ENCODE measurements around the gene OGFR.

Gene OGFR

DNA sequence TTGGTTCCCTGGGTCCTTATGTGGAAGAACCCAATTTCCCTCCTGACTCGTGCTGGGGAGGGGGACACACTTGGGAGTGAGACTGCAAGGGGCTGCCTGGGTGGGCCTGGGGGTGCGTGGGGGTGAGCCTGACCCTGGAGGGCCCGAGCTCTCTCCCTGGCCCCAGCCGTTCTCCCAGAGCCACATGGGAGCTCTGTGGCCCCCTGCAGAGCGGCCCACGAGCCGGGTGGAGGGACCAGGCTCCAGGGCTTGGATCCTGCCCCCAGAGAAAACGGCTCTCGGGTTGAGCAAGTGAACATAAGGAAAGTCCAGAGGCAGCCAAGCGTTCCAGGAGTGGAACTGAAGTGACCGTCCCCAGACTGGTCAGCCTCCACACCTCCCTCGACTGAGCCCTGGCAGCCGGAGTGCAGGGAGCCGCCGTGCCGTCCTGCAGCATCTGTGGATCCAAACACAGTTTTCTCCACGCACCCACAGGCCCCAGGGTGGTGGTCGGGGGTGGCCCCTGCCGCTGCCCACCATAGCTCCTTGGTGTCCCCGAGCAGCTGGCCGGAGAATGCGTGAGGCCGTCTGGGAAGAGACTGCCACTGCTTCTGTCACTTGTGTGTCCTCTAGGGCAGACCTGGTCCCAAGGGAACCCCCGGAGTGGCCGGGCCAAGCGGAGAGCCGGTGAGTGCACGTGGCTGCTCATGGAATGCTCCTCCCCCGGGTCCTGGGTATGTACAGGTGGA is 22.8 kb downstream of the OGFR start:
- DNase-seq, result no peak

DNA sequence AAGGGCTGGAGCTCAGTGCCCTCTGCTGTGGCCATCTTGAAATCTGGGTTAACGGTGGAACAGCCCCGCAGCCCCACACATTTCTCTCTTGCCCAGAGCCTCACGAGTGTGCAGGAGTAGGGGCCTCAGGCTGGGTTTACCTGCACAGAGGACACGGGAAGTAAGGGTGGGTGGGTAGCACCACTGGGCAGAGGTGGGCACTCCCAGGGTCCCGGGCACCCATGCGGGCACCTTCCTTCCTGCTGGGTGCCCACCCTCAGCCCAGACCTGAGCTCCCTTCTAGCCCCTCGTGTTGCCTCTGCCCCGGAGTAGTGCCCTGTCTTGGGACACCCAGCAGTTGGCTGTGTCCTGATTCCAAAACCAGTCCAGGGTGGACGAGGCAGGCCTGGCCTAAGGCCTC is 23.4 kb downstream of the OGFR start:
- DNase-seq, result no peak

DNA sequence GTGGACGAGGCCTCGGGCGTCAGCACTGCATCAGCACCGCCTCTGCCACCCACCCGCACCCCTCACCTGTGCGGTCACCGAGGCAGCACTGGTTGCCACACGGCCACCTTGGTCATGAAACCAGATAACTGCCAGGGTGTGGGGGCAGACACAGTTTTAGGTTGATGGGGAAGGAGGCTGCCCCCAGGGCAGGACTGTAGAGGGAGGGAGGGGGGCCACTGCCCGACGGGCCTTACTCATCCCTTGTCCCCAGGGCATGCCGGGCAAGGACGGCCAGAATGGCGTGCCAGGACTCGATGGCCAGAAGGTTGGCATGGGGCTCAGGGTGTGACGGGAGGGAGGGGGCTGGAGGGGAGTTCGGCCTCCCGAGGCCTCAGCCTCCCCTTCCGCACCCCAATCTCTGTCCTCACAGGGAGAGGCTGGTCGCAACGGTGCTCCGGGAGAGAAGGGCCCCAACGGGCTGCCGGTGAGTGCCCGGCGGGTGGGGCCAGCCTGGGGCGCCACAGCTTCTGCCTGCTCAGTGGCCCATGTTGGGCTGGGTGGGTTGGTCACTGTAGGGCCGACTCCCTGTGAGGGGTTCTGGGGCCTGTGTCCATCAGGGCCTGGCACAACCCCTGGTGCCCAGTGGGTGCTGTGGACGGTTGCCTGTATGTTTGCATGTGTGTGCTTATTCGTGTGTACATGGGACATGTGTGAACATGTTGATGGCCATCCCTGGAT is 24.0 kb downstream of the OGFR start:
- no peak for DNase-seq

DNA sequence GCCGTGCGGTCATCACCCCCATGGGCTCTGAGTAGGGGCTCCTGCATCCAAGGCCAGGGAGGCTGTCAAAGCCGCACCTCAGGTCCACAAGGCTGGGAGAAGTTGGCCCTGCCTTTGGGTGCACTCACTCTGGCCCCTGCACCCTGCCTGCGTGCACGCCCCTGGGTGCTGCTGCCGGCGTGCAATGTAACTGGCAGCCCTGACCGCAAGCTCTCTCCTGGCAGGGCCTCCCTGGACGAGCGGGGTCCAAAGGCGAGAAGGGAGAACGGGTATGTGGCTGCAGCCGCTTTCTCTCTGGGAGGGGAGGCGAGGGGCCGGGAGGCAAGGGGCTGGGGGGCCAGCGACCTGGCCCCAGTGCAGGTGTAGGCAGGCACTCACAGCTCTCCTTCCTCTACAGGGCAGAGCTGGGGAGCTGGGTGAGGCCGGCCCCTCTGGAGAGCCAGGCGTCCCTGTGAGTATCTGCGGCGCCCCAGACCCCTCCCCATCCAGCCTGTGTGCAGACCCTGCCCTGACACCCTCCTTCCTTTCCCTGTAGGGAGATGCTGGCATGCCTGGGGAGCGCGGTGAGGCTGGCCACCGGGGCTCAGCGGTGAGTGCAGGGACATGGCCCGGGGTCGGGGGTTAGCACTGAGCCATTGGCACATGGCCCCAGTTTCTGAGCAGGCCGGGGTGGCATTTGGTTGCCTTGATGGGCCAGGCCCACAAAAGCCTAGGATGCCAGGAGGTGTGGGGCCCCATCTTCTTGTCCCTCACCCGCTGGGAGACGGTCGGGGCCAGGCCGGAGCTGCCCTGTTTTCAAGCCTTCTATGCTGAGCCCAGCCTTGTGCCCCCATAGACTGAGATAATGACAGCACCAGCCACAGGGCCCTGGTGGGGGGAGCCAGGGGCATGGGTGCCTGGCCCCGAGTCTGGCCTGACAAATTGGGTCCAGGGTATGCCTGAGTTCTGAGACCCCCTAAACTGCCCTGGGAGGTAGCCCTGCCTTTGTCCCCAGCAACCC is 24.9 kb downstream of the OGFR start:
- DNase-seq, result no peak

DNA sequence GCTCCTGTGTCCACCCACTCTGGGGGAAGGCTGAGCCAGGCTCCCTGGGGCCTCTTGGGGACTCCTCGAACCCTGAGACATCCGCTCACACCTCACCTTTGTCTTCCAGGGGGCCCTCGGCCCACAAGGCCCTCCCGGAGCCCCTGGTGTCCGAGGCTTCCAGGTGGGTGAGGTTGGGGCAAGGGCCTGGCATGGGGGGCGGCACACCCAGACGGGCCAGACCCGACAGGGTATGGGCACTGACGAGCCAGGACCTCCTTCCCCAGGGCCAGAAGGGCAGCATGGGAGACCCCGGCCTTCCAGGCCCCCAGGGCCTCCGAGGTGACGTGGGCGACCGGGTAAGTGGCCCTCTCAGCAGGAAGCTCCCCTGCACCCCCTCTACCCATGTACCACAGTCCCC is 25.6 kb downstream of the OGFR start:
- DNase-seq, result no peak

DNA sequence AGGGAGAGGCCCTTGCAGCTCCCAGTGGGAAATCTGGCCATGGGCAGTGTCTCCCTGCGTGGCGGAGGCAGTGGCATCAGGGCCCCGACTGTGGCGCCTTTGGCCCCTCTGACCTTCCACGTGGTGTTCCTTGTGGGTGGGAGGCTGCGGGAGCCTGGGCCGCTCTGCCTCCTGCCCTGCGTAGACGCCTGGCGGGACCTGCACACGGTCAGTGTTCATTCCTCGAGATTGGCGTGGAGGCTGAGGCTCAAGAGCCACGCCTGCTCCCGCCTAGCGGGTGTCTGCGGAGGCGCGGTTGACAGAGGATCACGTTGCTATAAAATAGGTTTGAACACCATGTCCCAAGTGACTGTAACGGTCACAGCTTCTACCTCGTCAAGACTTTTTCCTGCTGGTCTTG is 26.2 kb downstream of the OGFR start:
- DNase-seq, result no peak

DNA sequence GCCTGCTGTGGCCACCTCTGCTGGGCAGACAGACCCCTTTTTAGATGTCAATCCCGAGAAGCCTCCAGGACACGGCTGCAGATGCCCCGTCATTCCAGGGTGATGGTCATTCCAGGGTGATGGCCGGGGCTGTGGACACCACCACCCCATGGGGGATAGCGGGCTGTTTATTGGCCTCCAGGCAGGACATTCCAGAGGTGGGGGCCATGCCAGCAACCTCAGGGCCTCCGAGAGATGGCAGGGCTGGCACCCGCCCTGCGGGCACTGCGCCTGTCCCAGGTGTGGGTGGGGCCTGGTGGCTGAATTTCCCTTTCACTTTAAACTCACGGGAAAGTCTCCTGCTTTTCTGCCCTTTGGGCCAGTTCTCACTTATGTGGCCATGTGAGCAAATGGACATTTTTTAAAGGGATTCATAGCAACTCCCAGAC is 26.7 kb downstream of the OGFR start:
- no peak for DNase-seq

DNA sequence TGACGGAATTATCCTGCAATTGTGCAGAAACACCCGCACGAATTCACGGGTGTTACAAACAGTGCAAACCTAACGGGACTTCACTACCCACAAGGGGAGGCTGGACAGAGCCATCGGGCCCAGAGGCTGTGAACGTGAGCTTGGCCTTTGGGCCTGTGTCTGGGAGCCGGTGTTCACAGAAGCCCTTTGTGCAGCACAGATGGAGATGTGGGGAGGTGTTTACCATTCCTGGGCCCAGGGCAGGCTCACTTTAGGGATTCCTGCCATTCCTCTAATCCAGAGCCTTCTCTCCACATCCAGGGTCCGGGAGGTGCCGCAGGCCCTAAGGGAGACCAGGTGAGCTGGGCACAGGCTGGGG is 27.2 kb downstream of the OGFR start:
- DNase-seq, result no peak

DNA sequence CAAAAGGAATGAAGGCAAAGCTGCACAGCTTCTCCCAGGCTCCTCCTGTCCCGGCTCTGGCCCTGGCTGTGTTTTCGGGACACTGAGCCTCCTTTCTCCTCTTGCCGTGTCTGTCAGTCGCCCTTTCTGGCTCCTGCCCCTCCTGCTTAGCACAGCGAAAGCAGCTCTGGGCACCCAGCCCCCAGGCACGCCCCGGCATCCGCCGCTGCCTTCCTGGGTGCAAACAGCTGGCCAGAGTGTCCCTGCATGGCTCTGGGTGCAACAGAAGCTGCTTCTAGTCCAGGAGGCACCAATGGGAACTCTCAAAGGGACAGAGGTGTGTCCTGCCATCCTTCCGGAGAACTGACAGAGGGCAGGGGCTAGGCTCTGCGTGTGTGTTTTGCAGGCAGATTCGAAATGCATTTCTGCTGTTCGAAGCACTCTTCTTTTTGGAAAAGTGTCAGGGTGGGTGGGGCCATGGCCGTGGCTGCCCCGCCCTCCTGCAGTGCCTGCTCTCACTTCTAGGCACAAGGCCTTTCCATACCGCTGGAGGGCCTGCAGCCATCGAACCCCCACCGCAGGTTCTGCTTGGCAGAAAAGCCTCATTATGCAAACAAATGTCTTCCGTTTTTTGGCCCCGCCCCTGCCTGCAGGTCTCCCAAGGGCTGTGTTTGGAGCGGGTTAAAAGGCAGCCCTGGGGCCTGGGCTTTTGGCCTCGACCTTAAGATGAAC is 27.7 kb downstream of the OGFR start:
- DNase-seq, result peak; percentile 83

DNA sequence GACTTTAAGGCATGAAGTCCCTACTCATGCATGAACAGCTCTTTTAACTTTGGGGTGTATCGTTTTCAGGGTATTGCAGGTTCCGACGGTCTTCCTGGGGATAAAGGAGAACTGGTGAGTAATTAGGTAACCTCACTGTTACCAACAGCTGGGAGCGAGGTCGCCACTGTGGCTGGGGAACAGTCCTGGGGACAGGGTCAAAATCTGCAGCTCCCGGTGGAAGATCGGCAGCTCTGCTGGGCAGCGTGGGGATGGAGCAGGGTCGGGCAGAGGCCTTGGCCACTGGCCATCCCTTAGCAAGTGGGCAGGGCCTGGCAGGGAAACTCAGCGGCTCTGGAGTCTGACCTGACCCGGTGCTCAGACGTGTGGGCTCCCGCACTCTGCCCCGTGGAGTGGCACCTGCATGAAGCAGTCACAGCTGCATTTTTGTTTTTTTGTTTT is 28.3 kb downstream of the OGFR start:
- no peak for DNase-seq

DNA sequence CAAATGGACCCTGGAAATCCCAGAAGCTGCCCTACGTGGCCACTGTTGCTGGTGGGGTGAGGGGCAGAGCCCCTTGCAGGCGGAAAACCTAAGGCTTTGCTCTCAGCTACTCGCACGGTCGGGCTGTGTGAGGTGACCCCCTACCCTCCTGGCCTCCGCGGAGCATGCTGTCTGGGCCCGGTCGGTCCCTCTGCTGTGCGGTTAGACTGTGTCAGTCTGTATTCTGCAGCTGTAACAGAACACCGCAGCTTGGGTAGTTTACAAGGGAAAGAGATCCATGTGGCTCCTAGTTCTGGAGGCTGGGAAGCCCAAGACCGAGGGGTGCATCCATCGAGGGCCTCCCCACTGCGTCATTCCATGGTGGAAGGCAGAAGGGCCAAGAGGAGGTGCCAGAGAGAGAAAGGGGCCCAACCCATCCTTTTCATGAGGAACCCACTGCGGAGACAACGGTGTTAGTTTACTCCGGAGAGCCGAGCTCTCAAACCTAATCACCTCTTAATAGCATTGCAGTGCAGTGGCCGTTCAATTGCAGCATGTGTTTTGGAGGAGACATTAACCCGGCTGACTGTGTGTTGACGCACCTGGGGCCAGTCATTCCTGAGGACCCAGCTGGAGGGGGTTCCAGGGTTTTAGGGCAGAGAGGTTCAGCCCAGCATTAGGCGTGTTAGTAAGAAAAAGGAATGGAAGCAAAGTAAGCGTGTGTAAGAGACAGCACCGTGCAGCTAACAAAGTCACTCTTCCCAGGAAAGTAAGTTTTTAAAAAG is 30.5 kb downstream of the OGFR start:
- no peak for DNase-seq

DNA sequence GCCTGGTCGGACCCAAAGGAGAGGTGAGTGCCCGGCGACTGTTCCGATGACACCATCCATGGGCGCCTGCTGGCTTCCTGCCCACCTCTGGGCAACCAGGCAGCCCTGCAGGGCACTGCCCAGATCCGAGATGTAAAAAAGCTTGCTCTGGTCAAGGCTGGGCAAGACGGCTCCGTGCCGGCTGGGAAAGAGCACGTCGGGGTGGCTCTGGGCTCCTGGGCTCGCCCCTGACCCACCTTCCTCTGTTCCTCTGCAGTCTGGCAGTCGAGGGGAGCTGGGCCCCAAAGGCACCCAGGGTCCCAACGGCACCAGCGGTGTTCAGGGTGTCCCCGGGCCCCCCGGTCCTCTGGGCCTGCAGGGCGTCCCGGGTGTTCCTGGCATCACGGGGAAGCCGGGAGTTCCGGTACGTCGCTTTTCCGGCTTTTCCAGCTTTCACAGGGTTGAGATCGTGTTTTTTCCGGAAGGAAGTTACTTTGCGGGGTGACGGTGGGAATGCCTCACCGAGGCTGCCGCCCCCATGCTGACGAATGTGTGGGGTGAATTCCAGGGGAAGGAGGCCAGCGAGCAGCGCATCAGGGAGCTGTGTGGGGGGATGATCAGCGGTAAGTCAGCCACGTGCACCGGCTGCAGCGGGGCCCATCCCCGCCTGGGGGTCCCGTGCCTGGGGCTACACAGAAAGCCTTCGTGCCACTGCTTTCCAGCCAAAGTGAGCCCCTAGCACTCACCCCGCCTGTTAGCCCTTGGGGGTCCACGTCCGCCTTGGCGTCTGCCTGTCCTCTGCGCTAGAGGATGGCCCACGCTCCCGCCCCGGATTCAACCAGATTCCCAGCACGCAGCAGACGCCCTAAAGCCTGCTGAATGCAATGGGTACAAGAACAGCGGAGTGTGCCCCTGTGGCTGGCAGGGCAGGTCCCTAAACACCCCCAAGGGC is 31.6 kb downstream of the OGFR start:
- DNase-seq, result no peak

DNA sequence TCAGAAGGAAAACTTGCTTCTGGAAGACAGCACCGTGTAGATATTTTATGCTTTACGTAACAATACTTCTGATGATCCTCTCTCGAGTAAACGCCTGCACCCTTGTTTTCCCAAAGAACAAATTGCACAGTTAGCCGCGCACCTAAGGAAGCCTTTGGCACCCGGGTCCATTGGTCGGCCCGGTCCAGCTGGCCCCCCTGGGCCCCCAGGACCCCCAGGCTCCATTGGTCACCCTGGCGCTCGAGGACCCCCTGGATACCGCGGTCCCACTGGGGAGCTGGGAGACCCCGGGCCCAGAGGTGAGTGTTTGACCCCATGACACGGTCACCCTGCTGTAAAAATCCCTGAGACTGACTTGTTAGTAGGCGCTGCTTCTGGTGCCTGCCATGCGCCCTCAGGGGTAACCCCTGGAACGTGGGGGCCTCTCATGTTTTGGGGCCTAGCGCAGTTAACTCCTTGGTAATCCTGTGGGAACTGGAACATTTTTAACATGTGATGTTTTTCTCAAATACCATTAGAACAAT is 32.4 kb downstream of the OGFR start:
- no peak for DNase-seq

DNA sequence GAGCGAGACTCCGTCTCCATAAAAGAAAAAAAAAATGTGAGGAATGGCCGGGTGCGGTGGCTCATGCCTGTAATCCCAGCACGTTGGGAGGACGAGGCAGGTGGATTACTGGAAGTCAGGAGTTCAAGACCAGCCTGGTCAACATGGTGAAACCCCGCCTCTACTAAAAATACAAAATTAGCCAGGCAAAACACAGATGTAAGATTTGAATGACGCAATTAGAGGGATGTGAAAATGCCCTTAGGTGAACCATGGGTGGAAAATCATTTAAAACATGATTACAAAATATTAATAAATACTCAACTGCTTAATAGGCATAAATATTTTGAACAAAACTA is 33.1 kb downstream of the OGFR start:
- DNase-seq, result no peak

DNA sequence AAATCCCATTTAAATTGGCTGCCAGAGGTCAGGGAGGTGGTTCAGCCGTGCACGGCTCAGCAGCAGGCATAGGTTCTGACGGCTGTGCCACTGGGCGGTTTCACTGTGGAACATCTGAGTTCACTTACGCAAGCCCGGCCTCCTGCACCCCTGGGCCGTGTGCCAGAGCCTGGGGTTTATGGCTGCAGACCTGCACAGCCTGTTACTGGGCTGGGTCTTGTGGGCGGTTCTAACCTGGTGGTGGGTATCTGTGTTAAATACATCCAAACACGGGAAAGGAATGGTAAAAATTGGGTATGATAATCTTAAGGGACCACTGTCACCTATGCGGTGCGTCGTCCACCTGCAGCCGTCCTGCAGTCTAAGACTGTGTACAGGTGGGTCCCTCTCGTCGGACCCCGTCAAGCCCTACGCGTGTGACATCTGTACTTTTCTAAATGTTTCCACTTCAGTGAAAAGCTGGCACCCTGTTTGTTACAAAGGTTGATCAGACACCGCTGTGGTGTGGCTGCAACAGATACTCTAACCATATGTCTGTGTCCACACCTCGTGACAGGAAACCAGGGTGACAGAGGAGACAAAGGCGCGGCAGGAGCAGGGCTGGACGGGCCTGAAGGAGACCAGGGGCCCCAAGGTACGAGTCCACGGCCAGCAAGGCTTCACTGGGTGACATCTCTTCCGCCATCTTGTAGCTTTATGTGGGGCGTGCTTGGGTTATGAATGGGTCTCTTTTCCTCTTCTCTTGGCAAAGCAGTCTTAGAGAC is 33.7 kb downstream of the OGFR start:
- peak; percentile 45 for DNase-seq

DNA sequence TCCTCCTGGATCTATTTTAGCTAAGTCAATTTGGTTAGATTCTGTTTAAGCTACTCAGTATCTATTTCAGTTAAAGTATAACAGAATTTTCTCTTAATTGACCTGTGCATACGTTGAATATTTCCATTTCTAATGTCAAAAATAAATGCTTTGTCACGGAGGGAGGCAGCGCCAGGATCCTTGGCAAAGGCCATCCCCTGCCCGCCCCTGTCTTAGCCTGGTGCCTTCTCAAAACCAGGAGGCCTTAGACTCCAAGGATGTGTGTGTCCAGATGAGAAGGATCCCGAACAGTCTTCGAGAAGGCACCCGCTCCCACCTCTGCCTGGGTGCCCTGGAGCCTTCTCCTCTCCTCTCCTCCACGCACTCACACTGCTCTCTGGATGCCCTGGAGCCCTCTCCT is 34.6 kb downstream of the OGFR start:
- no peak for DNase-seq

DNA sequence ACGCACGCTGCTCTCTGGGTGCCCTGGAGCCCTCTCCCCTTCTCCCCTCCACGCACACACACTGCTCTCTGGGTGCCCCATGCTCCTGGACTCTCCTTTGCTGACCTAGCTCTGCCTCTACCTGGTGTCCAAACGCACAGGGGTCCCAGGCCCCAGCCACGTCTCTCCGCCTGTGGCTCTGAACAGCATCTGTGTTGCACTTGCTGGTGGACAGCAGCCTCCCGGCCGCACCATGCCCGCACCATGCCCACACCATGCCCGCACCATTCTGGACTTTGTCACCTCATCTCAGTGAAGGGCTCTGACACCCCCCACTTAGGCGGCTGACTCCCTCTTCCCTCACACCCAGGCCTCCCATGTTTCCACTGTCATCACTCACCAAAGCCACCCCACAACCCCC is 35.2 kb downstream of the OGFR start:
- no peak for DNase-seq

DNA sequence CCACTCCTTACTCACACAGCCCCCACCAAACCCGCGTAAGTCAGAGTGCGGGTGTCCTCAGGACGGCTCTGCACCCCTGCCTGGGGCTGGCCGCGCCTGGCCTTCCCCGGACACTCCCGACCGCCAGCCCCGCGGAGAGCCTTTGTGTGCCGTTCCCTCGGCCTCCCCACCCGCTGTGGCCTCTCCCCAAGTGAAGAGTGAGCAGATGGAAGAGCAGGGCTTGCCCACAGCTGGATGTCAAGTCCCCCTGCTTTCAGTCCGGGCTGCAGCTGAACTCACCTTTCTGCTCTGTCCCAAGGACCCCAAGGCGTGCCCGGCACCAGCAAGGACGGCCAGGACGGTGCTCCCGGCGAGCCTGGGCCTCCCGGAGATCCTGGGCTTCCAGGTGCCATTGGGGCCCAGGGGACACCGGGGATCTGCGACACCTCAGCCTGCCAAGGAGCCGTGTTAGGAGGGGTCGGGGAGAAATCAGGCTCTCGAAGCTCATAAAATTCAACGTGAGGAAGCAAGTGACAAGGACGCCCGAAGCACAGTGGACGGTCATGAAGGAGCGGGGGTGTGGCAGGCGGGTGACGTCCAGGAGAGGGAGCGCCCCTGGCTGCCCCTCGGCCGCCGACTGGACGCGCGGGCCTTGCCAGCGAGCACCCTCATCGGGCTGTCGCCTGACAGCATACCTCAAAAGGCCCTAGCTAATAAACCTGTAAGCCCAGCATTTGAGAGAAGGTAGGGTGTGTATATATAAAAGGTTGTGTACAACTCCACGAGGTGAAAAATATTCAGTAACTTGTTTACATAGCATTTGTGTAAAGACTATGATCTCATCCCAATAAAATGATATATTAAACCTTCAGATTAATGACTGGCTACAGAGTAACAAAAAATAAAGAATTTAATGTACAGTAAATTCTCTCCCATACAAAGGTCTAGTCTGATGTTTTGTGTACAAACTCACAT is 35.9 kb downstream of the OGFR start:
- no peak for DNase-seq
